GM18505 (cell line): ENCODE data around the gene CLPSL1.
"Not testable (repeated sequence)": the region's sequence is repeated elsewhere in the genome, so short reads cannot be mapped to it uniquely, and the experiment has no call there.

ENCODE experiments used
- ATAC-seq: cut with Tn5 transposase; IDR thresholded peaks from one replicate; pipeline ENCODE4 v1.9.1; 2021; ENCODE audit not compliant: unreplicated experiment
- POLR2A ChIP-seq: IDR thresholded peaks from 4 replicates; pipeline ENCODE4 v1.6.1; 2011; ENCODE audit warnings: borderline replicate concordance; ENCODE audit not compliant: insufficient read depth, insufficient read length; ENCODE audit errors: extremely low read depth

CLPSL1 gene, protein sequence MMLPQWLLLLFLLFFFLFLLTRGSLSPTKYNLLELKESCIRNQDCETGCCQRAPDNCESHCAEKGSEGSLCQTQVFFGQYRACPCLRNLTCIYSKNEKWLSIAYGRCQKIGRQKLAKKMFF

DNA sequence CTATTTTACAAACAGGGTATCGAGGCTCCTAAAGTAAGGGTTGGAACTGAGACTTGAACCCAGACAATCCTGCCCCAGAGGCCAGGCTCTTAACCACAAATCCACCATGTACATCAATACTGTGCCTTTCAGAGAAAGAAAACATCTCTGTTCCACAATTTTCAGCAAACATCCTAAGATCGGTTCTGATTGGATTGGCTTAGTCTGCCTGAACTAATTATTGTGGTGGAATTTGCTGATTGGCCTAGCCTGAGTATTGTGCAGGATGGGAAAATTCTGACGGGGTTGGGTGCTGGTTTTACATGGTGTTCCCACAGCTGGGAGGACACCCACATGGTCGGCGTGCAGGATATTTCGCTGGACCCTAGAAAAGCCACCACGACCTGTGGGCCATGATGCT lies at the start of gene CLPSL1:
CLPSL1 (plus strand) TSS at position 301 of the 400 bp plus-strand sequence; CDS start at position 393, 92 bp downstream.
- no peak for TF ChIP-seq POLR2A
- ATAC-seq, result no peak

DNA sequence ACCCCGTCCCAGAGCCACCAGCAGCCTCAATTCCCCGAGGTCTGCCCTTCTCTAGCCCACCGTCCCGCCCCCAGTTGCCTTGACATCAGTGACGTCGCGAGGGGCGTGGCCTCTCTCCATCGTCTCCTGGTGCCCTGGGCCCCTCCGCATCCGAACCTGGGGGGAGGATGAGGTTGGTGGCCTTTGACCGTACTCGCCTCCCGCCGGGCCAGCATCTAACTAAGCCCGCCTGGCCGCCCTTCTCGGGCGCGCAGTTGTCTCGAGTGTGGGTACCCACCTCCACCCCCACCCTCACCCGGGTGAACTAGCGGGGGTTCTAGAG lies 49.4 kb upstream of the CLPSL1 start:
- peak; percentile 39 for ATAC-seq
- TF ChIP-seq POLR2A, result peak; percentile 59

DNA sequence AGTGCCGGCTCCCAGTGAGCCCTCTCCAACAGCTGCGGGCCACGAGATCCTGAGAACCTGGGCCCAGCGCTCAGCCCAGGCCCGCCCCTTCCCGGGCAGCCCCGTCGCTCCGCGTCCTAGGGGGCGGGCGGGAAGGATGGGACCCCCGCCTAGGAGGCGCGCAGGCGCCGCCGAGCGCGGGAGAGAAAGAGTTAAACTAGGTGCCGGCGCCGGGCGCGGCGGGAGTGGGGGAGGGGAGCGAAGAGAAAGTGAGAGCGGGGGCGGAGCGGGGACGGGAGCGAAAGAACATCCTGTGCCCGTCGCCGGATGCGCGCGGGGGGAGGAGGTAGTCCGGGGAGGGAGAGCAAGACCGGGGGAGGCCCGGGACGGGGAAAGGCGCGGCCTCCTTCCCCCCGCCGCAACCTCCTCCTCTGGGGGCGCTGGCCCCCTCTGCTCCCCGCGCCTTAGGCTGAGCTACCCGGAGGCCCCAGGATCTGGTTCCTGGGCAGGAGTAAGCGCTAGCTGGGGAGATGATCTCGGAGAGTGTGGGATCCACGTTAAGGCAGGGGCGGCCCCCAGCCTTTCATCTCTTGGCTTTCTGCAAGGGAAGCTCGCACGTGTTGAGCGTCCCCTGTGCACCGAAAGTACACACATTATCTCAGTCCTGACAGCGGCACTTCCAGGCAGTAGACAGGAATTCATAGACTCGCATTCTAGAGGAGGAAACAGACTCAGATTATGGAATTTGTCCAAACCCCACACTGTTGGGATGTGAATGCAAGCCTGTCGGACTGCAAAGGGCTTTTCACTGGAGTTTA lies 48.9 kb upstream of the CLPSL1 start:
- ATAC-seq, result peak; percentile 46
- TF ChIP-seq POLR2A, result peak; percentile 63

DNA sequence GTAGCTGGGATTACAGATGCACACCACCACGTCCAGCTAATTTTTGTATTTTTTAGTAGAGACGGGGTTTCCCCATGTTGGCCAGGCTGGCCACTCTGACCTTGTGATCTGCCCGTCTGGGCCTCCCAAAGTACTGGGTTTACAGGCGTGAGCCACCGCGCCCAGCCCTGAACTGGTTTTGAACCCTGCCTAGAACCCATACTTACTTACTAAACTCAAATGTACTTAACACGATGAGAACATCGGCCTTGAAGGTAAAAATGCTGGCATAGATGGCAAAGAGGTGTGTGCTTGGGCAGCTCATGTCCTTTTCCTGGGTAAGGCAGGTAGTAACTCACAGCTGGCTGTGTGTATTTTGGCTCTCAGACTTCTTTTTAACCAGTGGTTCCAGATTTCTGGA lies 47.2 kb upstream of the CLPSL1 start:
- no peak for TF ChIP-seq POLR2A
- ATAC-seq, result no peak

DNA sequence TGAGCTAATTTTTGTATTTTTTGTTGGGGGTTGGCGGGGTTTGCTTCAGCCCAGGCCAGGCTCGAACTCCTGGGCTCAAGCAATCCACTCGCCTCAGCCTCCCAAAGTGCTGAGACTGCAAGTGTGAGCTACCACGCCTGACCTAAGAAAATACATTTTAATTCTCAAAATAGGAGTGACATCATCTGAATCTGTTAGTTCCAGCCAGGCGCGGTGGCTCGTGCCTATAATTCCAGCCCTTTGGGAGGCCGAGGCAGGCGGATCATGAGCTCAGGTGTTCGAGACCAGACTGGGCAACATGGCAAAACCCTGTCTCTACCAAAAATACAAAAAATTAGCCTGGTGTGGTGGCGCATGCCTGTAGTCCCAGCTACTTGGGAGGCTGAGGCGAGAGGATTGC lies 46.5 kb upstream of the CLPSL1 start:
- ATAC-seq, result not testable (repeated sequence)

DNA sequence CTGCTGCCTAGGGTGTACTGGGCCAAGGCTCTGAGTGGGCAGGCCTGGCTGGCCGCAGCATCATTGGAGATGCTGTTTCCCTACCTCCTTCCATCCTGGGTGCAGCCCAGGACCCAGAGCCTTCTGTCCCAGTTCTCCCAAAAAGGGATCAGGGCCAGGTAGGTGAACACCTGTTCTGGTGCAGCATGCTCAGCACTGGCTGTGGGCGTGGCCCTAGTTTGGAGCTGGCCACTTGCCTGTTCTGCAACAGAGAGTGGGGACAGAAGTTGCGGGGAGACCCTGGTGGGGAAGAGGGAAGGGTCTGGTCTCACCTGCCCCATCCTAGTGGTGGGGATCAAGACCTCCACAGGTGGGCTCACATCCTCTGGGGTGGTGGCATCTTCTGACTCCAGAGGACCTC lies 45.4 kb upstream of the CLPSL1 start:
- TF ChIP-seq POLR2A, result no peak
- ATAC-seq, result no peak

DNA sequence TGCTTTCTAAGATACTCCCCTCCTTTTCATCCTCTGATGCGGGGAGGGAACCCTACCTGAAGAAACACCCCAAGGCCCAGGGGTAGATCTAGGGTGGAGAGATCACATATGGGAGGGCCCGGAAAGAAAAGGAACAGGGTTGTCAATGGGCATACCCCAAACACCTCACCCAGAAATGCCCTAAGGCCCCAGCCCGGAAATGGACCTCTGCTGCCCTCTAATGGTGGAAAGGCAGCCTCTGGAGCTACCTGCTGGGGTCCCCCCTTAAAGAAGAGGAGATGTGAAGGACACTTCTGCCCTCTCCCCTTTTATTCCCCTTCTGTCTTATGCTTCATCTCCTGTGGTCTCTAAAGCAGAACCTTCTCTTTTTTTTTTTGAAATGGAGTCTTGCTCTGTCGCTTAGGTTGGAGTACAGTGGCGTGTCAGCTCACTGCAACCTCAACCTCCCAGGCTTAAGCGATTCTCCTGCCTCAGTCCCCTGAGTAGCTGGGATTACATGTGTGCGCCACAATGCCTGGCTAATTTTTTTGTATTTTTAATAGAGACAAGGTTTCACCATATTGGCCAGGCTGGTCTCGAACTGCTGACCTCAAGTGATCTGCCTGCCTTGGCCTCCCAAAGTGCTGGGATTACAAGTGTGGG lies 44.4 kb upstream of the CLPSL1 start:
- no peak for ATAC-seq
- TF ChIP-seq POLR2A, result no peak

DNA sequence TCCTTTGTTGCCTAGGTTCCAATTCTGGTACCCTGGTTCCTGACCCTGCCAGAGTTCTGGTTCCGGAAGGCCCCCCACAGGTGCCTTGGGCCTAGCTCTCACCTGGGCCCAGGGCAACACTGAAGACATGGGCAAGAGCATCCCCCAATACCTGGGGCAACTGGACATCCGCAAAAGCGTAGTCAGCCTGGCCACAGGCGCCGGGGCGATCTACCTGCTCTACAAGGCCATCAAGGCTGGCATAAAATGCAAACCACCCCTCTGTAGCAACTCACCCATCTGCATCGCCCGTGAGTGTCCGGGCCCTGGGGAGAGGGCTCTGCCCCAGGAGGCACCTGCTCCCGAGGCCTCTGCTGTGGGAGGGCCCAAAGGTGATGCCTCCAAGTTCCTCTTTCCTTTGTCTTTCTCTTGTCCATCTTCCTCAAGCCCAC lies 43.8 kb upstream of the CLPSL1 start, which contains the start of gene ARMC12:
ARMC12 (plus strand) TSS at position 51 of the 431 bp plus-strand sequence; CDS start at position 128, 77 bp downstream.
- no peak for ATAC-seq
- no peak for TF ChIP-seq POLR2A

DNA sequence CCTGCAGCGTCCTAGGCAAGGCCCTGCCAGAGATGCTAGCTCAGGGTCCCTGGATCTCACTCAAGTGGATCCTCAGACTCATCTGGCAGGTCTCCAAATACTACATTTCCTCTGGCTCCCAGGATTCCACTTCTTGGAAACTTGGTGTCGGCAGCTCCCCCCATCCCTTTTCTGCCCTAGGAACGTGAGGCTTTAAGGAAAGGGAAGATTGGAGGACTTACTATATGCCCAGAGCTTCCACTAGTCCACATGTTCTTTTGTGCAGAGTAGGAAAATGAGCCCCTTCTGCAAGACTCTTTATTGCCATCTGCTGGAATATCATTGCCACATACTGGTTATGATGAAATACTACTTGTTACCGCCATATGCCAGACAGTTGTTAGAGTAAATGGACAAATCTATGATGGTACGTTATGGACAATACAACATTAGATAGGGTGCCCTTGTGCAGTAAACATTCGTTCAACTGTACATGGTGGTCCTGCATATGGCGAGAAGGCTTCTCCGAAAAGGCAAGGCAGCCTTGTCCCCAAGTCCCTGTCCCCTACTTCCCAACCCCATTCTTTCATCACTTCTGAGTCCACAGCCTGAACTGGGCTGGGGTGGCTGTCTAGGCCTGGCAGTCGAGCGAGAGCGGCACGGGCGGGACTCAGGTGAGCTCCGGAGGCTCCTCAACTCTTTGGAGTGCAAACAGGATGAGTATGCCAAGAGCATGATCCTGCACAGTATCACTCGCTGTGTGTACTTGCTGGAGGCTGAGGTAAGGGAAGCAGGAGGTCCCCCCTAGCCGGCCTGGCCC lies 43.2 kb upstream of the CLPSL1 start:
- ATAC-seq, result no peak
- no peak for TF ChIP-seq POLR2A

DNA sequence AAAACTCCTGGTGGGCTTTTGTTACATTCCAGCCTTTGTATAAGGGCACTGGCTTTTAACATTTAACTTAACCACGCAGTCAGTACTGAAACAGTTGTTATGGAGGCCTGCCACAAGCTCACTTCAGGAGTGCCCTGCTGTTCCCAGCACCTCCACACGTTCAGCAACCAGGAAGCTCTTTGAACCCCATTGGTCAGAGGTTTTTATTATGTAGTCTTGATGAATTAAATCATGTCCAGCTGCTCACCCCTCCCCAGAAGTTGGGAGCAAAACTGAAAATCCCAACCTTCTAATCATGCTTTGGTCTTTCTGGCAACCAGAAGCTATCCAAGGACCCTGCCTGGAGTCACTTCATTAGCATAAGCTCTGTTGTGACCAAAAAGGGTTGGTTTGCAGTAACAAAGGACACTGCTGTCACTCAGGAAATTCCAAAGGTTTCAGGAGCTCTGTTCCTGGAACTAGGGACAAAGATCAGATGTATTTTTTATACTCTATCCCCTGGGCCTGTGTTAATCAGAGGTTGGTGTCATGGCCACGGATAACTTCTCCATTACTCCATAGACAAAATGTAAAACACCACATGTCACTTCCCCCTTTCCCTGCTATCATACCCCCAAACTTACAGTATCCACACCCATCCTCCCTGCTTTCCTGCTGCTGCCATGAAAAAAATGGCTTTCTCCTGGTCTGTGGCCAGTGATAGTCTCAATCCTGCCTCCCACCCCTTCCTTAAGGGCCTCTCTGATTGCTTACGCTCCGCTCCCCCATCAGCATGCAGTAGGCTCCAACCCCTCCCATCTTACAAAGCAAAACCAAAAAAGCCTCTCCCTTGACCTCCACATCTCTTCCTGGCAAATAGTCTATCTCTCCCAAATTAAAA lies 40.9 kb upstream of the CLPSL1 start:
- no peak for TF ChIP-seq POLR2A
- ATAC-seq, result no peak

DNA sequence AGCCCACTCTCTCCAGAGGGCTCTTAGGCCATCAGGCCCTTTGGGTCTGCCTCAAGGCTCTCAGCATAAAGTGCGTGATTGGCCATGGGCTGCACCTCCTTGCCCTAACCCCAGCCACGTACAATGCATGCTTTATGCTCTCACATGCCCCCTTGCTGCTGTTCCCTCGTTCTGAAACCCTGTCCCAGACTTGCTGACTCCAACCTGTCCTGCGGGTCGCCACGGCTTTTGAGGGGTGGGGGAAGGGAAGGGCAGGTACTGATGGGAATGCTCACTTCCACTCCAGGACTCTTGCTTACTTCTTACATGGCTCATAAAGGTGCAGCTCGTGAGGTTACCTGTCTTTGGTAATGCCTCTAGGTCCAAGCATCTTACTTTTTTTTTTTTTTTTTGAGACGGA lies 38.0 kb upstream of the CLPSL1 start:
- no peak for ATAC-seq
- no peak for TF ChIP-seq POLR2A

DNA sequence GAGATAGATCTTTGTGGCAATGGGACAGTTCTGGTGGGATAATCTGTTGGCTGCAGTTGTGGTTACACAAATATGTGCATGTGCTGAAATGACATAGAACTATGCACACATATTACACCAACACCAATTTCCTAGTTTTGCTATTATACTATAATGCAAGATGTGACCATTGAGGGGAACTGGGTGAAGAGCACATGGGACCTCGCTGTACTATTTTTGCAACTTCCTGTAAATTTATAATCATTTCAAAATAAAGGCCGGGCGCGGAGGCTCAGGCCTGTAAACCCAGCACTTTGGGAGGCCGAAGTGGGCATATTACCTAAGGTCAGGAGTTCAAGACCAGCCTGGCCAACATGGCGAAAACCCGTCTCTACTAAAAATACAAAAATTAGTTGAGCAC lies 35.3 kb upstream of the CLPSL1 start:
- no peak for ATAC-seq
- TF ChIP-seq POLR2A, result no peak
